Panc1 (cell line): ENCODE measurements around the gene MCTP1. TPM values are rescaled to one million over a fixed set of nuclear protein-coding genes. Genes with fewer than 3 reads are reported as not detected.

ENCODE experiments used
- ATAC-seq: fragments of 200-7000 bp; cut with Tn5 transposase; 2 replicates; pipeline ENCODE4 v1.9.1; 2020; ENCODE audit warnings: mild to moderate bottlenecking, moderate library complexity
- BruUV-seq: library from RNA; stranded (reverse); fragments of 400-500 nt; replicated peaks from 2 replicates; lab custom pipeline; 2021; lab: Mats Ljungman, UMichigan
- CTCF ChIA-PET: fragments of 300-600 bp; sonication (Branson Sonifier 250); formaldehyde crosslinking; loops from one replicate; lab custom pipeline; 2022; ENCODE audit warnings: antibody characterized with exemption; lab: Charles Lee
- POLR2A ChIA-PET: fragments of 300-600 bp; sonication (Branson Sonifier 250); formaldehyde crosslinking; loops from one replicate; lab custom pipeline; 2022; ENCODE audit warnings: antibody characterized with exemption; lab: Charles Lee
- DNase-seq: peaks from one replicate; pipeline ENCODE4 v3.0.0-alpha.2; 2010; ENCODE audit warnings: low read depth, low spot score
- H3K27ac ChIP-seq: 2 replicates; pipeline ENCODE4 v1.5.1; 2011; ENCODE audit warnings: mild to moderate bottlenecking, low read length, inconsistent platforms
- H3K27me3 ChIP-seq: fragments of 200-500 bp; sonication (Bioruptor generic); 2 replicates; pipeline ENCODE4 v1.6.0; 2014; ENCODE audit warnings: low read length, inconsistent platforms; ENCODE audit not compliant: control insufficient read depth, insufficient read depth
- H3K36me3 ChIP-seq: fragments of 200-500 bp; sonication (Bioruptor generic); 2 replicates; pipeline ENCODE4 v1.5.1; 2014; ENCODE audit warnings: inconsistent platforms, mild to moderate bottlenecking, low read length, moderate library complexity; ENCODE audit not compliant: control insufficient read depth, insufficient read depth
- H3K4me1 ChIP-seq: 2 replicates; pipeline ENCODE4 v1.5.1; 2011; ENCODE audit warnings: inconsistent platforms, mild to moderate bottlenecking, low read length, moderate library complexity; ENCODE audit not compliant: control insufficient read depth, insufficient read depth
- H3K4me3 ChIP-seq, 2 experiments: 2 replicates each; pipeline ENCODE4 v1.5.1; 2011 to 2012; ENCODE audit warnings: low read depth in 2 of 2, low read length in 2 of 2, mild to moderate bottlenecking in 2 of 2, inconsistent platforms in 1 of 2, moderate library complexity in 1 of 2
- H3K9me3 ChIP-seq: fragments of 200-500 bp; sonication (Bioruptor generic); 2 replicates; pipeline ENCODE4 v1.5.1; 2014; ENCODE audit warnings: low read depth, mild to moderate bottlenecking, inconsistent platforms, low read length, moderate library complexity; ENCODE audit not compliant: control insufficient read depth, insufficient read depth
- CTCF ChIP-seq: fragments of 450-650 bp; IDR thresholded peaks from 2 replicates; pipeline ENCODE4 v1.5.1; 2017; ENCODE audit warnings: mild to moderate bottlenecking
- POLR2AphosphoS5 ChIP-seq: IDR thresholded peaks from 2 replicates; pipeline ENCODE4 v1.6.1; 2012; ENCODE audit warnings: mild to moderate bottlenecking, low read depth, low read length, moderate library complexity
- REST ChIP-seq, 2 experiments: IDR thresholded peaks; 2 replicates each; pipeline ENCODE4 v1.6.1; 2011 to 2012; ENCODE audit warnings: low read depth in 2 of 2, control low read depth in 1 of 2, low read length in 1 of 2, mild to moderate bottlenecking in 1 of 2, moderate library complexity in 1 of 2; ENCODE audit not compliant: insufficient read depth in 1 of 2
- SIN3A ChIP-seq: IDR thresholded peaks from 2 replicates; pipeline ENCODE4 v1.6.1; 2012; ENCODE audit warnings: low read depth, mild to moderate bottlenecking, low read length, moderate library complexity, borderline replicate concordance; ENCODE audit not compliant: insufficient read depth
- TCF7L2 ChIP-seq: IDR thresholded peaks from 2 replicates; pipeline ENCODE4 v1.6.1; 2011; ENCODE audit warnings: mild to moderate bottlenecking, low read depth, low read length, inconsistent platforms
- in situ Hi-C: cut with HindIII; loops from 2 replicates; pipeline ENCODE4 v1.10.0; 2016; ENCODE audit warnings: low sequenced_read_pairs, low pct_unique_long_range_greater_than_20kb
- intact Hi-C: fragments of 100-400 bp; cut with micrococcal nuclease; formaldehyde crosslinking; loops from one replicate; pipeline ENCODE4 v1.10.0; 2022; ENCODE audit not compliant: unreplicated experiment
- total RNA-seq: library from RNA; stranded (reverse); gene quantifications from one replicate; pipeline ENCODE4 v1.2.1, GENCODE V29; 2021; ENCODE audit not compliant: unreplicated experiment

Gene MCTP1
- total RNA-seq, 1 experiment from 2014 or later, result 39.8 TPM

GRCh38 chr5:95066048-95066447 is 218.8 kb downstream of the MCTP1 start:
- CTCF ChIA-PET, result interaction anchor here (0.7 kb wide), 1 partner anchor 25 kb away, joined by 3 read pairs; no protein-coding TSS in a partner anchor
- intact Hi-C loops, result no loop called here

GRCh38 chr5:95063492-95063891 is 221.4 kb downstream of the MCTP1 start:
- DNase-seq (no peak), ATAC-seq (no peak)
- ChIA-PET CTCF (no interaction called here), POLR2A (no interaction called here)
- Histone ChIP-seq H3K27ac (no peak overlapping the region), H3K36me3 (no peaks in the 10 kb centered on the region), H3K4me3 (no peak overlapping the region), H3K4me1 (no peaks in the 10 kb centered on the region; the same call in 1 of the 2 replicates), H3K27me3 (no peaks in the 10 kb centered on the region), H3K9me3 (no peaks in the 10 kb centered on the region)
- TF ChIP-seq CTCF, result no peak
- TF ChIP-seq TCF7L2, result no peak
- TF ChIP-seq POLR2AphosphoS5, result no peak
- no peak for TF ChIP-seq REST (IDR thresholded peaks at IDR 0.05; ENCODE audit: insufficient read depth in 1 of 2, low read depth in 2 of 2, low read length in 1 of 2)
- TF ChIP-seq SIN3A, result no peak
- intact Hi-C loops (no loop called here), in situ Hi-C loops (no loop called here)
- no TSS peak for BruUV-seq

More at GRCh38 chr5:95066048-95066447, 218.8 kb downstream of the MCTP1 start:
- ATAC-seq (no peak), DNase-seq (no peak)
- Histone ChIP-seq H3K27me3 (no peaks in the 10 kb centered on the region), H3K9me3 (no peaks in the 10 kb centered on the region), H3K27ac (no peak overlapping the region), H3K4me1 (no peaks in the 10 kb centered on the region; the same call in none of the 2 replicates), H3K4me3 (no peak overlapping the region), H3K36me3 (no peaks in the 10 kb centered on the region)
- no TSS peak for BruUV-seq
- TF ChIP-seq TCF7L2, result no peak
- in situ Hi-C loops, result no loop called here
- POLR2A ChIA-PET, result no interaction called here

GRCh38 chr5:95060098-95060497 is 224.8 kb downstream of the MCTP1 start:
- no peak for ATAC-seq
- DNase-seq, result no peak
- in situ Hi-C loops, result no loop called here
- Histone ChIP-seq H3K27me3 (no peaks in the 10 kb centered on the region), H3K36me3 (no peaks in the 10 kb centered on the region), H3K9me3 (no peaks in the 10 kb centered on the region), H3K27ac (no peak overlapping the region), H3K4me3 (no peak overlapping the region), H3K4me1 (no peaks in the 10 kb centered on the region)
- TF ChIP-seq POLR2AphosphoS5 (no peak), TCF7L2 (no peak), CTCF (no peak), REST (IDR thresholded peaks at IDR 0.05; ENCODE audit: insufficient read depth in 1 of 2, low read depth in 2 of 2, low read length in 1 of 2) (no peak), SIN3A (no peak)
- no TSS peak for BruUV-seq
- intact Hi-C loops, result no loop called here
- POLR2A ChIA-PET, result interaction anchor here (0.7 kb wide), 1 partner anchor 15 kb away, joined by 14 read pairs; no protein-coding TSS in a partner anchor
- CTCF ChIA-PET, result no interaction called here
